Esophagus squamous epithelium (tissue), 5 donors: ENCODE measurements around the gene KRTAP10-2. TPM values are rescaled to one million over a fixed set of nuclear protein-coding genes. Genes with fewer than 3 reads are reported as not detected.

Experiments used
- DNase-seq: peaks from one replicate; lab custom pipeline; 2025; lab: John Stamatoyannopoulos, UW
- H3K27ac ChIP-seq, 4 donors: fragments of 200-600 bp; sonication (generic); one replicate each; pipeline ENCODE4 v1.5.1; 2016 to 2019; ENCODE audit warnings: mild to moderate bottlenecking in 1 of 4
- H3K27me3 ChIP-seq, 4 donors: fragments of 200-600 bp; sonication (generic); 1 replicate in 3 of 4; 2 replicates in 1 of 4; pipeline versions ENCODE4 v1.5.1 to v1.6.0; 2017 to 2021; ENCODE audit warnings: antibody characterized with exemption in 1 of 4
- H3K36me3 ChIP-seq, 3 donors: fragments of 200-600 bp; sonication (generic); one replicate each; pipeline ENCODE4 v1.5.1; 2016 to 2019
- H3K4me1 ChIP-seq, 3 donors: fragments of 200-600 bp; sonication (generic); one replicate each; pipeline ENCODE4 v1.5.1; 2017 to 2019
- H3K4me3 ChIP-seq, 4 donors: fragments of 200-600 bp; sonication (generic); 1 replicate in 3 of 4; 2 replicates in 1 of 4; pipeline ENCODE4 v1.5.1; 2016 to 2019; ENCODE audit warnings: mild to moderate bottlenecking in 2 of 4, moderate library complexity in 1 of 4
- H3K9me3 ChIP-seq, 3 donors: fragments of 200-600 bp; sonication (generic); one replicate each; pipeline ENCODE4 v1.5.1; 2016 to 2019
- CTCF ChIP-seq, 6 experiments: fragments of 450-650 bp in 4 of 6; fragments of 200-600 bp in 2 of 6; sonication (generic) in 2 of 6; IDR thresholded peaks; one replicate each; pipeline ENCODE4 v1.5.1; 2016 to 2019; ENCODE audit warnings: antibody characterized with exemption in 6 of 6, mild to moderate bottlenecking in 4 of 6, moderate library complexity in 4 of 6
- POLR2A ChIP-seq, 4 donors: fragments of 450-650 bp; IDR thresholded peaks; one replicate each; pipeline ENCODE4 v1.6.1; 2017; ENCODE audit warnings: antibody characterized with exemption in 4 of 4, mild to moderate bottlenecking in 4 of 4, moderate library complexity in 3 of 4
- WGBS, 2 donors: methylation state at CpG; one replicate each; pipeline ENCODE4 v1.1.5; 2018; 5-methylcytosine and 5-hydroxymethylcytosine counted together
- intact Hi-C: fragments of 100-400 bp; cut with DNase I; formaldehyde crosslinking; loops from one replicate; pipeline ENCODE4 v1.15.0; 2022
- total RNA-seq, 4 donors: library from RNA; depleted of rRNA; stranded (reverse); fragments of >200 nt; gene quantifications; one replicate each; pipeline ENCODE4 v1.1.0, GENCODE V29; 2016
- donor health status: DM: yes; HTN: yes; CAD: no.

KRTAP10-2 gene
- total RNA-seq, 4 donors from 2014 or later, result not detected

GRCh38 chr21:44513389-44514217 lies 37.7 kb downstream of the KRTAP10-2 start:
- no peak overlapping the region for H3K27ac ChIP-seq
- DNase-seq, result no peak
- WGBS, 2 donors, result 66% methylated on average over 3 of the region's 15 CpGs; no CpG with 5 or more reads in 1 of the 2 donors
- TF ChIP-seq POLR2A (IDR thresholded peaks at IDR 0.05), result no peak
- intact Hi-C loops, result loop anchor here (10.0 kb wide), 1 partner anchor 281 kb away; no protein-coding TSS in a partner anchor
- peaks cover 0 to 44% (median 2%) of the 10 kb centered on the region in 4 donors for H3K27me3 ChIP-seq
- peaks cover 0 to 16% (median 0%) of the 10 kb centered on the region in 3 donors for H3K4me1 ChIP-seq
- no peaks in the 10 kb centered on the region for H3K36me3 ChIP-seq
- no peak overlapping the region for H3K4me3 ChIP-seq
- no peaks in the 10 kb centered on the region for H3K9me3 ChIP-seq

- H3K9me3 ChIP-seq, result no peaks in the 10 kb centered on the region
- intact Hi-C loops, result loop anchor here (10.0 kb wide), 1 partner anchor 282 kb away; no protein-coding TSS in a partner anchor
- H3K4me1 ChIP-seq, result peaks cover 0 to 16% (median 0%) of the 10 kb centered on the region in 3 donors
- H3K27me3 ChIP-seq, result peaks cover 0 to 52% (median 2%) of the 10 kb centered on the region in 4 donors
- no peaks in the 10 kb centered on the region for H3K36me3 ChIP-seq
- DNase-seq, result no peak
- H3K4me3 ChIP-seq, result no peak overlapping the region
- WGBS, 2 donors, result 59 to 60% methylated on average over 4 to 7 of the region's 21 CpGs
- TF ChIP-seq CTCF (IDR thresholded peaks at IDR 0.05) (no peak), POLR2A (IDR thresholded peaks at IDR 0.05) (no peak)
- no peak overlapping the region for H3K27ac ChIP-seq
Measured at GRCh38 chr21:44512496-44513388, 38.6 kb downstream of the KRTAP10-2 start.

GRCh38 chr21:44511938-44512275 lies 39.4 kb downstream of the KRTAP10-2 start:
- Histone ChIP-seq H3K4me3 (no peak overlapping the region), H3K36me3 (no peaks in the 10 kb centered on the region), H3K27ac (no peak overlapping the region), H3K27me3 (peaks cover 0 to 61% (median 2%) of the 10 kb centered on the region in 4 donors), H3K4me1 (peaks cover 0 to 16% (median 0%) of the 10 kb centered on the region in 3 donors), H3K9me3 (no peaks in the 10 kb centered on the region)
- no peak for DNase-seq
- intact Hi-C loops, result loop anchor here (10.0 kb wide), 1 partner anchor 283 kb away; no protein-coding TSS in a partner anchor
- 73 to 80% methylated on average over 6 to 8 of the region's 8 CpGs for WGBS, 2 donors
- TF ChIP-seq CTCF (IDR thresholded peaks at IDR 0.05) (no peak), POLR2A (IDR thresholded peaks at IDR 0.05) (no peak)

- H3K4me1 ChIP-seq, result peaks cover 0 to 16% (median 0%) of the 10 kb centered on the region in 3 donors
- no peaks in the 10 kb centered on the region for H3K36me3 ChIP-seq
- intact Hi-C loops, result loop anchor here (10.0 kb wide), 1 partner anchor 283 kb away; no protein-coding TSS in a partner anchor
- H3K9me3 ChIP-seq, result no peaks in the 10 kb centered on the region
- DNase-seq, result no peak
- TF ChIP-seq POLR2A (IDR thresholded peaks at IDR 0.05) (no peak), CTCF (IDR thresholded peaks at IDR 0.05) (no peak)
- WGBS, 2 donors, result 70 to 74% methylated on average over 5 to 7 of the region's 11 CpGs
- H3K27ac ChIP-seq, result no peak overlapping the region
- H3K27me3 ChIP-seq, result peaks cover 0 to 66% (median 2%) of the 10 kb centered on the region in 4 donors
- H3K4me3 ChIP-seq, result no peak overlapping the region
Measured at GRCh38 chr21:44511219-44511937, 39.9 kb downstream of the KRTAP10-2 start.
